DLD1 (cell line): ENCODE data around the gene MT1M.
"Not testable (repeated sequence)": the region's sequence is repeated elsewhere in the genome, so short reads cannot be mapped to it uniquely, and the experiment has no call there.

ENCODE experiments used
- in situ Hi-C: cut with HindIII; loops from 2 replicates; pipeline ENCODE4 v1.10.0; 2017; ENCODE audit warnings: low sequenced_read_pairs

Gene MT1M

GRCh38 chr16:56632156-56632847 is at the start of gene MT1M:
TSS of gene MT1M (plus strand) at chr16:56632659. CDS start at chr16:56632732, 73 bp downstream.
- in situ Hi-C loops, result no loop called here

GRCh38 chr16:56582911-56583310 is 49.5 kb upstream of the MT1M start:
- in situ Hi-C loops, result not testable (repeated sequence)

GRCh38 chr16:56583351-56584168 is 48.9 kb upstream of the MT1M start:
- in situ Hi-C loops, result no loop called here

GRCh38 chr16:56584276-56584675 is 48.2 kb upstream of the MT1M start:
- in situ Hi-C loops, result no loop called here

- in situ Hi-C loops, result no loop called here
Measured at GRCh38 chr16:56588781-56589140, 43.7 kb upstream of the MT1M start.

GRCh38 chr16:56589141-56590039 is 43.1 kb upstream of the MT1M start, which contains the start of gene MT3:
TSS of gene MT3 (plus strand) at chr16:56589528. CDS start at chr16:56589591, 63 bp downstream.
- in situ Hi-C loops, result no loop called here

GRCh38 chr16:56591377-56592060 is 40.9 kb upstream of the MT1M start:
- in situ Hi-C loops, result no loop called here

- in situ Hi-C loops, result no loop called here
Measured at GRCh38 chr16:56593573-56594291, 38.7 kb upstream of the MT1M start.

GRCh38 chr16:56594292-56594619 is 38.2 kb upstream of the MT1M start:
- in situ Hi-C loops, result no loop called here

GRCh38 chr16:56600398-56600999 is 32.0 kb upstream of the MT1M start:
- in situ Hi-C loops, result no loop called here

GRCh38 chr16:56601325-56601724 is 31.1 kb upstream of the MT1M start:
- in situ Hi-C loops, result no loop called here

- in situ Hi-C loops, result no loop called here
Measured at GRCh38 chr16:56603589-56603988, 28.9 kb upstream of the MT1M start.

GRCh38 chr16:56604966-56605365 is 27.5 kb upstream of the MT1M start:
- in situ Hi-C loops, result no loop called here

GRCh38 chr16:56605475-56605874 is 27.0 kb upstream of the MT1M start:
- in situ Hi-C loops, result no loop called here

- in situ Hi-C loops, result no loop called here
Measured at GRCh38 chr16:56606071-56606475, 26.4 kb upstream of the MT1M start.

GRCh38 chr16:56606476-56607108 is 25.9 kb upstream of the MT1M start:
- in situ Hi-C loops, result no loop called here

GRCh38 chr16:56607109-56607618 is 25.3 kb upstream of the MT1M start:
- in situ Hi-C loops, result no loop called here

GRCh38 chr16:56607675-56608042 is 24.8 kb upstream of the MT1M start:
- in situ Hi-C loops, result no loop called here
